ENCODE measurements around the gene OR1N2.
"Not testable (repeated sequence)": the region's sequence is repeated elsewhere in the genome, so short reads cannot be mapped to it uniquely, and the experiment has no call there.

The OR1N2 gene, protein sequence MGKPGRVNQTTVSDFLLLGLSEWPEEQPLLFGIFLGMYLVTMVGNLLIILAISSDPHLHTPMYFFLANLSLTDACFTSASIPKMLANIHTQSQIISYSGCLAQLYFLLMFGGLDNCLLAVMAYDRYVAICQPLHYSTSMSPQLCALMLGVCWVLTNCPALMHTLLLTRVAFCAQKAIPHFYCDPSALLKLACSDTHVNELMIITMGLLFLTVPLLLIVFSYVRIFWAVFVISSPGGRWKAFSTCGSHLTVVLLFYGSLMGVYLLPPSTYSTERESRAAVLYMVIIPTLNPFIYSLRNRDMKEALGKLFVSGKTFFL

DNA sequence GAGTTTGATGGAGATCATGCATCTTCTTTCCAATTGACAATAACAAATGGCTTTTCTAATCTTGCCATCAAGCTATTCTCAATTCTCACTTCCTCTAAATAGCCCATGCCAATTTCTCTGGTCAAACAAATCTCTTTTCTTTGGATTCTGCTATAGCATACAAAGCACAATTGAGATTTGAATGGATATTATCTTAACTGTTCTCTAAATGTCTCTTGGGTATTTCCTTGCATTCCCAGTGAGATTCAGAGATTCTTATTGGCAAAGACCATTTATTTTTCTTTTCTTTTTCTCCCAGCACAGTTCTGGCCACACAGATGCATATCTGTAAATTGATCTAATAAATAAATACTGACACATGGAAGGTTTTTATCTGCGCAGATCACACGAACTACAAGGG is at the start of gene OR1N2:
Gene OR1N2, plus strand, starts transcription at position 301 of the 400 bp plus-strand sequence. CDS start 100 bp downstream, outside the sequence.
- no peak for DNase-seq

DNA sequence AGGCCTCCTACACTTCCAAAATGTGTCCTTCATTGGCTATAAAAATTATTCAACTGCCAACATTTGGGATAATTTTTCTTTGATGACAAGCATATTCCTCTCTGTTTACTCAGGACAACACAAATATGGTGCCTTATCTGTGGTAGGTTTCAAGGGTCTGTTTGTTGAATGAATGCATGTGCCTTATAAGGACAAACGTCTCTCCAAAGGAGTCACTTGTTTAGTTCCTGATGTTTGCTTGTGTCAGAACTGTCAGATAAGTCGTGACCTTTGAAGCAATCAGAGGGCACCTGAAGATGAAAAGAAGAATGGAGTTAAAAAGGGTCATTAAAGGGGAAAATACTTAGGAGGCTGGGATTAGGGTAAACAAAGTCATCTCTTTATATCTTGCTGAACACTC is 45.9 kb upstream of the OR1N2 start:
- no peak for DNase-seq

GRCh38 chr9:122510502-122510901 is 42.4 kb upstream of the OR1N2 start, which contains the start of gene OR1J2:
OR1J2 (plus strand) TSS chr9:122510802; CDS start chr9:122510802, 0 bp downstream.
- no peak for DNase-seq

GRCh38 chr9:122518226-122518625 is 34.7 kb upstream of the OR1N2 start:
- no peak for DNase-seq

- no peak for DNase-seq
Measured at GRCh38 chr9:122518841-122519240, 34.1 kb upstream of the OR1N2 start, which contains the start of gene OR1J4. OR1J4 (plus strand) TSS chr9:122519141; CDS start chr9:122519141, 0 bp downstream.

GRCh38 chr9:122519376-122519775 is 33.5 kb upstream of the OR1N2 start:
- DNase-seq, result no peak

DNA sequence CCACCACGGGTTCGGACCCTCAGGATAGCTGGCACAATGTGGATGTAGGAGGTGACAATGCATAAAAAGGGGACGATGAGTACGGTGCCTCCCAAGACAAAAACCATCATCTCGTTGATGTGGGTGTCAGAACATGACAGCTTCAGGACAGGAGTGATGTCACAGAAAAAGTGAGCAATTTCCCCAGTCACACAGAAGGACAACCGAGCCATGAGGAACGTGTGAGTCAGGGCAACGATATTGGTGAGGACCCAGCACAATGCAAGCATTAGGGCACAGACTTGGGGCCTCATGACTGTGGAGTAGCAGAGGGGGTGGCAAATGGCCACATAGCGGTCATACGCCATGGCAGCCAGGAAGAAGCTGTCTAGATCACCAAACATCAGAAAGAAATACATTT is 26.3 kb upstream of the OR1N2 start:
- no peak for DNase-seq

- DNase-seq, result no peak
Measured at GRCh38 chr9:122527193-122527592, 25.7 kb upstream of the OR1N2 start, which contains the start of gene OR1N1. OR1N1 (minus strand) TSS chr9:122527293; CDS start chr9:122527293, 0 bp downstream.

DNA sequence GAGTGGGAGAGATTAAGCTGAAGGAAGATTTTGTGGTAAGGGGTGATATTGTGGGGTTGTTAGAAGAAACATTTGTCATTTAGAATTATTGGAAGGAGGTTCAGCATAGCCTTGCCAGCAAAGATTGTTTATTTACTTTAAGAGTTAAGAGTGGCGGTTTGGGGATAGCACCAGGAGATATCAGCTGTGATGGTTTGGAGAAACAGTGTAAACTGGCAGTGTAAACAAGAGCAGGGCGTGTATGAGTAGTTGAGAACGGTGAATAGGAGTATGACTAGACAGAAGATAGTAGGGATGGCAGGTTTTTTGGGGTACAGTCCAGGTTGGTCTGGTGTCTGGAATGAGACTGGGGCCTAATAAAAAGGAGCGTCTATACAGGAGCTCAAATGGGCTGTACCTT is 21.8 kb upstream of the OR1N2 start:
- not testable (repeated sequence) for DNase-seq

- no peak for DNase-seq
Measured at GRCh38 chr9:122536134-122536533, 16.8 kb upstream of the OR1N2 start.

- DNase-seq, result not testable (repeated sequence)
Measured at GRCh38 chr9:122537066-122537465, 15.8 kb upstream of the OR1N2 start.

GRCh38 chr9:122538757-122539156 is 14.2 kb upstream of the OR1N2 start:
- no peak for DNase-seq

- no peak for DNase-seq
Measured at GRCh38 chr9:122546196-122546595, 6.7 kb upstream of the OR1N2 start.

- no peak for DNase-seq
Measured at GRCh38 chr9:122551371-122551770, 1.5 kb upstream of the OR1N2 start.

- no peak for DNase-seq
Measured at GRCh38 chr9:122561446-122561845, 8.5 kb downstream of the OR1N2 start.

GRCh38 chr9:122562134-122562760 is 9.3 kb downstream of the OR1N2 start:
- DNase-seq, result no peak

GRCh38 chr9:122567901-122568300 is 15.0 kb downstream of the OR1N2 start:
- DNase-seq, result no peak

GRCh38 chr9:122572456-122572855 is 19.5 kb downstream of the OR1N2 start:
- no peak for DNase-seq

DNA sequence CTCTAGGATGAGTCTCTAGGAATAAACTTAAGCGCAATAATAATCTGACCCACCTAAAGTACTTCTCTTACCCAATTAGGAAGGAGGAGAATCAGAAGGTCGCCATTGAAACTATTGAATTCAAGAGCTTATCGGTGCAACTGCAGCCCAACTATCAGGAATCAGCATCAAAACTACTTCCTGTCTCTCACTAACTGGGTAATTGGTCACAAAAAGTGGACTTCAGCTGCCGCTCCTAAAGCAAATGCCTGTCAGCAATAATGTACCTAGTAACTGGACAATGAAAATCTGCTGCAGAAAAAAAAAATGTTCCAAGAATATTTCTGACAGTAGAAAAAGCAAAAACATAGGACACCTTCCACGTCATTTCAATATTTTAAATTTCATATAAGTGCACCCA is 27.0 kb downstream of the OR1N2 start:
- no peak for DNase-seq

DNA sequence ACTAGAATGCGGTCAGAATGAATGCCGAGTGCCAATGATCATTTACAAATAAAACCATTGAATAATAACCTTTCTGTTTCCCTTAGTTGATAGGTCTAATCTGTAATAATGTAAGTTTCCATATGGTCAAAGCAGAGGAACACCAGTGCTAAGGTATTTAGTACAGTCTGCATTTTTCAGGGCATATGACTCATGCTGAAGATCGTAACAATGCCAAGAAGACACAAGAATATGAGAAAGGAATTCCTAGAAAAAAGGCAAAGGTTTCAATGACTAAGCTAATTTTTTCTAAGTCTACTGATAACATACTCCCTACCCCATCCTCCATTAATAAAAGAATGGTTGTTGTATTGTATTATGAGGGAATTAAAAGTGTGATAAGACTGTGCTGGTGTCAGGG is 27.4 kb downstream of the OR1N2 start:
- DNase-seq, result no peak

DNA sequence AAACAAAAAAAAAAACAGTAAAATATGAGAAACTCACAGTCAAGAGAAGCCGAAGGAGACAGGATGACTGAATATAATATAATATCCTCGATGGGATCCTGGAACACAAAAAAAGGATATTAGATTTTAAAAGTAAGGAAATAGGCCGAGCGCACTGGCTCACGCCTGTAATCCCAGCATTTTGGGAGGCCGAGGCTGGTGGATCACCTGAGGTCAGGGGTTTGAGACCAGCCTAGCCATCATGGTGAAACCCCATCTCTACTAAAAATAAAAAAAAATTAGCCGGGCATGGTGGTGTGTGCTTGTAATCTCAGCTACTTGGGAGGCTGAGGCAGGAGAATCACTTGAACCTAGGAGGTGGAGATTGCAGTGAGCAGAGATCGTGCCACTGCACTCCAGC is 30.4 kb downstream of the OR1N2 start, which contains the start of gene OR1L8:
Gene OR1L8, minus strand, starts transcription at position 101 of the 400 bp plus-strand sequence. CDS start 14,907 bp downstream, outside the sequence.
- DNase-seq, result not testable (repeated sequence)

Data from CD4-positive, alpha-beta T cell treated with Interleukin-6 for 4 hours (primary cell).